ENCODE data around the gene GPC6. TPM values are rescaled to one million over a fixed set of nuclear protein-coding genes. Genes with fewer than 3 reads are reported as not detected.

The GPC6 gene
- total RNA-seq, 5 donors from 2014 or later (not counting 1 experiment from before 2014, with no cell fraction given): 0.03 to 0.18 (median 0.06) TPM; not detected in 2

- 44% methylated on average over 1 of the region's 4 CpGs for WGBS (ENCODE audit: insufficient coverage)
- no peaks in the 10 kb centered on the region for H3K4me1 ChIP-seq (ENCODE audit: control insufficient read depth in 1 of 2, extremely low read depth in 1 of 2, insufficient read depth in 2 of 2, low read length in 2 of 2)
- no peaks in the 10 kb centered on the region for H3K9me3 ChIP-seq
- H3K27me3 ChIP-seq (replicated peaks in 1 of 2; ENCODE audit: control insufficient read depth in 2 of 2, extremely low read depth in 1 of 2, insufficient read depth in 2 of 2, low read length in 1 of 2): no peaks in the 10 kb centered on the region
- no peak overlapping the region for H3K4me3 ChIP-seq (ENCODE audit: control insufficient read depth in 1 of 2, extremely low read depth in 1 of 2, low read length in 1 of 2)
- ChIA-PET CTCF (no interaction called here), POLR2A (interaction anchor here in 1 of 2 donors (0.6 kb wide), 1 partner anchor 627 kb away, joined by 3 read pairs; no protein-coding TSS in a partner anchor)
- no peaks in the 10 kb centered on the region for H3K27me3 Mint-ChIP-seq
- peaks cover 0 to 4% (median 0%) of the 10 kb centered on the region in 3 donors for H3K9me3 Mint-ChIP-seq
- no peak overlapping the region for H3K27ac ChIP-seq (ENCODE audit: low read length)
- DNase-seq (no peak), ATAC-seq (replicated peaks in 1 of 4) (no peak)
- no peak overlapping the region for H3K4me3 Mint-ChIP-seq
- H3K27ac Mint-ChIP-seq: no peak overlapping the region
- H3K36me3 ChIP-seq (ENCODE audit: control insufficient read depth in 2 of 2, extremely low read depth in 1 of 2, insufficient read depth in 1 of 2, low read length in 1 of 2): no peaks in the 10 kb centered on the region
- no peaks in the 10 kb centered on the region for H3K36me3 Mint-ChIP-seq
- no peaks in the 10 kb centered on the region for H3K4me1 Mint-ChIP-seq
Measured at GRCh38 chr13:93767917-93768409, 541.4 kb downstream of the GPC6 start.

GRCh38 chr13:93769101-93769500 lies 542.5 kb downstream of the GPC6 start:
- Mint-ChIP-seq H3K27ac (no peak overlapping the region), H3K27me3 (no peaks in the 10 kb centered on the region), H3K9me3 (no peaks in the 10 kb centered on the region), H3K4me1 (no peaks in the 10 kb centered on the region), H3K4me3 (no peak overlapping the region), H3K36me3 (no peaks in the 10 kb centered on the region)
- Histone ChIP-seq H3K27ac (ENCODE audit: low read length) (no peak overlapping the region), H3K27me3 (replicated peaks in 1 of 2; ENCODE audit: control insufficient read depth in 2 of 2, extremely low read depth in 1 of 2, insufficient read depth in 2 of 2, low read length in 1 of 2) (no peaks in the 10 kb centered on the region), H3K4me3 (ENCODE audit: control insufficient read depth in 1 of 2, extremely low read depth in 1 of 2, low read length in 1 of 2) (no peak overlapping the region), H3K9me3 (no peaks in the 10 kb centered on the region), H3K4me1 (ENCODE audit: control insufficient read depth in 1 of 2, extremely low read depth in 1 of 2, insufficient read depth in 2 of 2, low read length in 2 of 2) (no peaks in the 10 kb centered on the region), H3K36me3 (ENCODE audit: control insufficient read depth in 2 of 2, extremely low read depth in 1 of 2, insufficient read depth in 1 of 2, low read length in 1 of 2) (no peaks in the 10 kb centered on the region)
- ChIA-PET POLR2A (interaction anchor here in 1 of 2 donors (0.7 kb wide), 1 partner anchor 24 kb away, joined by 3 read pairs; no protein-coding TSS in a partner anchor), CTCF (no interaction called here)
- ATAC-seq (replicated peaks in 1 of 4) (no peak), DNase-seq (no peak)
- WGBS (ENCODE audit: insufficient coverage): 100% methylated on average over 1 of the region's 3 CpGs

DNA sequence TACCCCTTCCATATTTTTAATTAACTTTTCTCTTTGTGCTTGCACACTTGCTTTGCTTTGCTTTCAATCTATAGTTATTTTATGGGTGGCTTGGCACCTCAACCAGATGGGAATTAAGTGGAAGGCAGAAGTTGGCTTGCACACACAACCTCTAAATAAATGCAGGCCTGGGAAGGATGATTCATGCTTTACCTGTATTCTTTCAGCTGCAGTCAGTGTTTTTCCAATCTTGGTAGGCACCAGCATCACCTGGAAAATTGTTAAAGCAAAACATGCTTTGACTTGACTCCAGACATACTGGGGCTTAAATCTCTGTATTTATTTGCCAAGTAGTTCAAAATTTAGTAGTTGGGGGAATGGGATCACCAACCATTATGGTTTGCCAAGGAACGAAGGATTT lies 543.0 kb downstream of the GPC6 start:
- DNase-seq: no peak
- Histone ChIP-seq H3K4me1 (ENCODE audit: control insufficient read depth in 1 of 2, extremely low read depth in 1 of 2, insufficient read depth in 2 of 2, low read length in 2 of 2) (no peaks in the 10 kb centered on the region), H3K36me3 (ENCODE audit: control insufficient read depth in 2 of 2, extremely low read depth in 1 of 2, insufficient read depth in 1 of 2, low read length in 1 of 2) (no peaks in the 10 kb centered on the region), H3K27ac (ENCODE audit: low read length) (no peak overlapping the region), H3K4me3 (ENCODE audit: control insufficient read depth in 1 of 2, extremely low read depth in 1 of 2, low read length in 1 of 2) (no peak overlapping the region), H3K27me3 (replicated peaks in 1 of 2; ENCODE audit: control insufficient read depth in 2 of 2, extremely low read depth in 1 of 2, insufficient read depth in 2 of 2, low read length in 1 of 2) (no peaks in the 10 kb centered on the region), H3K9me3 (no peaks in the 10 kb centered on the region)
- no peak overlapping the region for H3K4me3 Mint-ChIP-seq
- no peaks in the 10 kb centered on the region for H3K4me1 Mint-ChIP-seq
- no peaks in the 10 kb centered on the region for H3K27me3 Mint-ChIP-seq
- WGBS (ENCODE audit: insufficient coverage): no CpG with 5 or more reads among the region's 1 CpG
- no peak for ATAC-seq (replicated peaks in 1 of 4)
- no peak overlapping the region for H3K27ac Mint-ChIP-seq
- H3K9me3 Mint-ChIP-seq: no peaks in the 10 kb centered on the region
- H3K36me3 Mint-ChIP-seq: no peaks in the 10 kb centered on the region
- ChIA-PET POLR2A (no interaction called here), CTCF (no interaction called here)

DNA sequence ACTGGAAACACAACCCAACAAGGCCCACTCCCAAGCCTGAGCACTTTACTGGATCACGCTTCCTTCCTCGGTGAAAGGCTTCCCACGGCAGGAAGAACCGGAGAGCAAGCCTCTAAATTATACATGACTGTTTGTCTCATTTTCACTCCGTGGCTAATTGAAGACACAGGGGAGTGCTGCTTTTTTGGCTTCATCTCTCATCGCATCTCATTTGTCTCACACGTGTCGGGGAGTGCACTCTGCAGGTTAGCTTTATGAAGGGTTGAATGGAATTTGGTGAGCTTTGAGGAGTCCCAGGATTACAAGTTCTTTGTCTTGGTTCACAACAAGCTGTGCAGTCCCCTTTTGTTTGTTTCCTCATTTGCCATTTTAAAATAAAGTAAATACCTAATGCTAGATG lies 544.6 kb downstream of the GPC6 start:
- Mint-ChIP-seq H3K27me3 (no peaks in the 10 kb centered on the region), H3K27ac (no peak overlapping the region), H3K9me3 (no peaks in the 10 kb centered on the region), H3K4me1 (no peaks in the 10 kb centered on the region), H3K4me3 (no peak overlapping the region), H3K36me3 (no peaks in the 10 kb centered on the region)
- Histone ChIP-seq H3K27me3 (replicated peaks in 1 of 2; ENCODE audit: control insufficient read depth in 2 of 2, extremely low read depth in 1 of 2, insufficient read depth in 2 of 2, low read length in 1 of 2) (no peaks in the 10 kb centered on the region), H3K27ac (ENCODE audit: low read length) (no peak overlapping the region), H3K9me3 (no peaks in the 10 kb centered on the region), H3K36me3 (ENCODE audit: control insufficient read depth in 2 of 2, extremely low read depth in 1 of 2, insufficient read depth in 1 of 2, low read length in 1 of 2) (no peaks in the 10 kb centered on the region), H3K4me1 (ENCODE audit: control insufficient read depth in 1 of 2, extremely low read depth in 1 of 2, insufficient read depth in 2 of 2, low read length in 2 of 2) (no peaks in the 10 kb centered on the region), H3K4me3 (ENCODE audit: control insufficient read depth in 1 of 2, extremely low read depth in 1 of 2, low read length in 1 of 2) (no peak overlapping the region)
- 96% methylated on average over 5 of the region's 8 CpGs for WGBS (ENCODE audit: insufficient coverage)
- ChIA-PET CTCF (no interaction called here), POLR2A (no interaction called here)
- DNase-seq (no peak), ATAC-seq (replicated peaks in 1 of 4) (no peak)

DNA sequence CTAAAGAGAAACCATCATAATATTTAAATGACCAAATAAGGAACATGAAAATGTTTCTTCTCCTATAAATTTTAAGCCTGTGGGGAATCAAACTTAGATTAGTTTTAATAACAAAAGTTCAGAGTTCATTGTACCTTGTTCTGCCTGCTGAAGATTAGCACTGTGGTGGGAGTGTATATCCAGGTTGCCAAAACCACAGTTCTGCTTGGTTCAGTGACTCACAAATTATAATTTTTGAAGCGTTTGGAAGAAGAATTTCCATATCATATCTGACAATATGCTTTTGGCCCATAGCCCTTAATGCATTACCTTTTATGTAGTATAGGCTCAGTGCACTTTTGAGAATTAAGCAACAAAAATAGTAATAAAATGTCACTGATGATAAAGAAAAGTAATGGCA lies 545.2 kb downstream of the GPC6 start:
- no peaks in the 10 kb centered on the region for H3K9me3 ChIP-seq
- Mint-ChIP-seq H3K4me1 (no peaks in the 10 kb centered on the region), H3K27ac (no peak overlapping the region), H3K9me3 (no peaks in the 10 kb centered on the region), H3K27me3 (no peaks in the 10 kb centered on the region), H3K36me3 (no peaks in the 10 kb centered on the region), H3K4me3 (no peak overlapping the region)
- ATAC-seq (replicated peaks in 1 of 4) (no peak), DNase-seq (no peak)
- no CpG with 5 or more reads among the region's 1 CpG for WGBS (ENCODE audit: insufficient coverage)
- H3K27ac ChIP-seq (ENCODE audit: low read length): no peak overlapping the region
- no peaks in the 10 kb centered on the region for H3K27me3 ChIP-seq (replicated peaks in 1 of 2; ENCODE audit: control insufficient read depth in 2 of 2, extremely low read depth in 1 of 2, insufficient read depth in 2 of 2, low read length in 1 of 2)
- no peaks in the 10 kb centered on the region for H3K4me1 ChIP-seq (ENCODE audit: control insufficient read depth in 1 of 2, extremely low read depth in 1 of 2, insufficient read depth in 2 of 2, low read length in 2 of 2)
- CTCF ChIA-PET: no interaction called here
- no peak overlapping the region for H3K4me3 ChIP-seq (ENCODE audit: control insufficient read depth in 1 of 2, extremely low read depth in 1 of 2, low read length in 1 of 2)
- no peaks in the 10 kb centered on the region for H3K36me3 ChIP-seq (ENCODE audit: control insufficient read depth in 2 of 2, extremely low read depth in 1 of 2, insufficient read depth in 1 of 2, low read length in 1 of 2)
- POLR2A ChIA-PET: no interaction called here

- H3K4me3 ChIP-seq (ENCODE audit: control insufficient read depth in 1 of 2, extremely low read depth in 1 of 2, low read length in 1 of 2): no peak overlapping the region
- ATAC-seq (replicated peaks in 1 of 4): no peak
- DNase-seq: no peak
- no peaks in the 10 kb centered on the region for H3K36me3 ChIP-seq (ENCODE audit: control insufficient read depth in 2 of 2, extremely low read depth in 1 of 2, insufficient read depth in 1 of 2, low read length in 1 of 2)
- no peaks in the 10 kb centered on the region for H3K4me1 ChIP-seq (ENCODE audit: control insufficient read depth in 1 of 2, extremely low read depth in 1 of 2, insufficient read depth in 2 of 2, low read length in 2 of 2)
- Mint-ChIP-seq H3K27ac (no peak overlapping the region), H3K9me3 (no peaks in the 10 kb centered on the region), H3K36me3 (no peaks in the 10 kb centered on the region), H3K4me1 (no peaks in the 10 kb centered on the region), H3K4me3 (no peak overlapping the region), H3K27me3 (no peaks in the 10 kb centered on the region)
- POLR2A ChIA-PET: no interaction called here
- WGBS (ENCODE audit: insufficient coverage): 100% methylated on average over 1 of the region's 2 CpGs
- CTCF ChIA-PET: no interaction called here
- H3K27me3 ChIP-seq (replicated peaks in 1 of 2; ENCODE audit: control insufficient read depth in 2 of 2, extremely low read depth in 1 of 2, insufficient read depth in 2 of 2, low read length in 1 of 2): no peaks in the 10 kb centered on the region
- no peaks in the 10 kb centered on the region for H3K9me3 ChIP-seq
- H3K27ac ChIP-seq (ENCODE audit: low read length): no peak overlapping the region
Measured at GRCh38 chr13:93774506-93774905, 547.9 kb downstream of the GPC6 start.

DNA sequence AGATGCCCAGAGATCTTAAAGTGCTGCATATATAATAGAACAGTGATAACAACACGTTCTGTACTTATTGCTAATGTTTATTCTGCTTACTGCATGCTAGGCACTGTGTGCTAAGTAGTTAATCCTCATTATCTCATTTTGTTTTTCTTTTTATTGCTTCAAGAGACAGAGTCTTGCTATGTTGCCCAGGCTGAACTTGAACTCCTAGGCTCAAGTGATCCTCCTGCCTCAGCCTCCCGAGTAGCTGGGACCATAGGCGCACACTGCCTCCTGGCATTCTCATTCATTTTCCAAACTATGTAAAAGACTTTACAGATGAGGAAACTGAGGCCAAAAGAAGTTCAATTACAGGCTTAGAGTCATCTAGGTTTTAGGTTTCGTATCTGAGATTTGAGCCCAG lies 548.4 kb downstream of the GPC6 start:
- Mint-ChIP-seq H3K4me3 (no peak overlapping the region), H3K27me3 (no peaks in the 10 kb centered on the region), H3K9me3 (no peaks in the 10 kb centered on the region), H3K27ac (no peak overlapping the region), H3K36me3 (no peaks in the 10 kb centered on the region), H3K4me1 (no peaks in the 10 kb centered on the region)
- H3K36me3 ChIP-seq (ENCODE audit: control insufficient read depth in 2 of 2, extremely low read depth in 1 of 2, insufficient read depth in 1 of 2, low read length in 1 of 2): no peaks in the 10 kb centered on the region
- no peaks in the 10 kb centered on the region for H3K4me1 ChIP-seq (ENCODE audit: control insufficient read depth in 1 of 2, extremely low read depth in 1 of 2, insufficient read depth in 2 of 2, low read length in 2 of 2)
- CTCF ChIA-PET: no interaction called here
- H3K27ac ChIP-seq (ENCODE audit: low read length): no peak overlapping the region
- no peak overlapping the region for H3K4me3 ChIP-seq (ENCODE audit: control insufficient read depth in 1 of 2, extremely low read depth in 1 of 2, low read length in 1 of 2)
- ATAC-seq (replicated peaks in 1 of 4): no peak
- 92% methylated on average over 2 of the region's 4 CpGs for WGBS (ENCODE audit: insufficient coverage)
- no peaks in the 10 kb centered on the region for H3K27me3 ChIP-seq (replicated peaks in 1 of 2; ENCODE audit: control insufficient read depth in 2 of 2, extremely low read depth in 1 of 2, insufficient read depth in 2 of 2, low read length in 1 of 2)
- no peak for DNase-seq
- H3K9me3 ChIP-seq: no peaks in the 10 kb centered on the region
- POLR2A ChIA-PET: no interaction called here

Data from T-cell (primary cell).